Right cardiac atrium (tissue), 5 donors: Measurements from ENCODE around the gene RHBDL2. TPM values are rescaled to one million over a fixed set of nuclear protein-coding genes. Genes with fewer than 3 reads are reported as not detected.
"Not testable (repeated sequence)": the region's sequence is repeated elsewhere in the genome, so short reads cannot be mapped to it uniquely, and the experiment has no call there.

Experiments used
- ATAC-seq, 2 donors: fragments of 200-7000 bp; cut with Tn5 transposase; one replicate each; pipeline versions ENCODE4 v1.8.0 to v1.9.1; 2020; ENCODE audit warnings: moderate library complexity in 2 of 2, mild to moderate bottlenecking in 1 of 2
- DNase-seq, 3 donors: peaks; one replicate each; pipeline ENCODE4 v3.0.0-alpha.2; 2020
- H3K27ac ChIP-seq: one replicate; pipeline ENCODE4 v1.5.1; 2013; ENCODE audit warnings: mild to moderate bottlenecking, low read length, control low read depth, moderate library complexity
- H3K27me3 ChIP-seq: one replicate; pipeline ENCODE4 v1.6.1; 2013; ENCODE audit not compliant: control insufficient read depth, insufficient read depth
- H3K4me1 ChIP-seq: one replicate; pipeline ENCODE4 v1.6.1; 2013; ENCODE audit warnings: low read length; ENCODE audit not compliant: control insufficient read depth, insufficient read depth
- H3K4me3 ChIP-seq: one replicate; pipeline ENCODE4 v1.5.1; 2013; ENCODE audit warnings: low read length, control low read depth
- H3K9me3 ChIP-seq: one replicate; pipeline ENCODE4 v1.6.1; 2013; ENCODE audit warnings: low read length; ENCODE audit not compliant: control insufficient read depth
- WGBS: extraction: QIAGEN DNeasy Blood & Tissue Kit; methylation state at CpG from one replicate; pipeline ENCODE4 v1.1.7; 2013; 5-methylcytosine and 5-hydroxymethylcytosine counted together
- intact Hi-C, 4 donors: fragments of 100-400 bp; cut with DNase I; formaldehyde crosslinking; loops; one replicate each; pipeline versions ENCODE4 v1.11.0 to v1.14.0; 2022 to 2023
- long read RNA-seq, 4 donors: library from polyadenylated mRNA; unstranded; transcript quantifications; one replicate each; pipeline ENCODE4 v2.0.0, GENCODE V29; 2020 to 2021
- polyA plus RNA-seq: library from polyadenylated mRNA; stranded (reverse); fragments of 200-250 nt; gene quantifications from one replicate; pipeline ENCODE4 v1.2.3, GENCODE V29; 2013
- total RNA-seq, 4 donors: library from RNA; stranded (reverse); fragmentation: NEBNext Ultra II Directional; extraction: Animal tissue kit (Norgen Biotek cat#: 25700); gene quantifications; one replicate each; pipeline ENCODE4 v1.2.1, GENCODE V29; 2021
- donor health status: healthy with polysubstance abuse.
- donor health status: DM: no; HTN: yes; CAD: no.
- donor health status: DM: no; HTN: no; CAD: no.
- donor health status: DM: no; HTN: yes; CAD: no; lungs with severe emphysema.
- donor health status: DM: yes; HTN: yes; CAD: no.

RHBDL2 gene
- total RNA-seq (under 1 TPM in 3 of 4 donors, not detected in 1; 0.24 to 0.39 (median 0.29) TPM), polyA plus RNA-seq (0.23 TPM)
- long read RNA-seq, donor 1, partial matches to known transcripts, result 0 of 2 reads
- long read RNA-seq, donor 1, other reads (novel, unspliced or antisense), result 2 of 2 reads
- long read RNA-seq, donor 2, result 0 reads
- long read RNA-seq, donor 3, partial matches to known transcripts, result 0 of 2 reads
- long read RNA-seq, donor 3, other reads (novel, unspliced or antisense), result 0 of 2 reads
- long read RNA-seq, donor 4, result 0 reads

GRCh38 chr1:38941527-38942019, at the start of gene RHBDL2:
Gene RHBDL2, minus strand, starts transcription at chr1:38941830. Its CDS starts 22,618 bp downstream, at chr1:38919212.
- DNase-seq (peak; percentile 82 to 91 (median 89)), ATAC-seq (peak; percentile 95 to 98)
- no peaks in the 10 kb centered on the region for H3K9me3 ChIP-seq
- intact Hi-C loops, result no loop called here
- H3K4me3 ChIP-seq, result peak within 1 kb of the TSS; percentile 45
- no peak within 1 kb of the TSS for H3K27ac ChIP-seq
- 29% methylated on average over 14 of the region's 14 CpGs for WGBS
- H3K27me3 ChIP-seq, result no peaks in the 10 kb centered on the region
- no peaks in the 10 kb centered on the region for H3K4me1 ChIP-seq

GRCh38 chr1:38990738-38991637, 49.4 kb upstream of the RHBDL2 start, which contains the start of gene AKIRIN1:
Gene AKIRIN1, plus strand, starts transcription at chr1:38991276. Its CDS starts 105 bp downstream, at chr1:38991381.
- DNase-seq, result peak; percentile 98 to 100 (median 99)
- Histone ChIP-seq H3K9me3 (no peaks in the 10 kb centered on the region), H3K4me1 (peaks cover 6% of the 10 kb centered on the region), H3K27ac (peak within 1 kb of the TSS; percentile 98), H3K27me3 (no peaks in the 10 kb centered on the region), H3K4me3 (peak within 1 kb of the TSS; percentile 99)
- intact Hi-C loops, result loop anchor here in 2 of 4 donors (10.0 kb wide), 1 partner anchor 126 kb away; no protein-coding TSS in a partner anchor
- ATAC-seq, result peak; percentile 98 to 99
- under 1% methylated on average over 76 of the region's 76 CpGs for WGBS

- intact Hi-C loops, result loop anchor here in 2 of 4 donors (10.0 kb wide), 1 partner anchor 126 kb away; no protein-coding TSS in a partner anchor
Observed at GRCh38 chr1:38990386-38990737, 48.7 kb upstream of the RHBDL2 start.

GRCh38 chr1:38989979-38990378, 48.3 kb upstream of the RHBDL2 start:
- DNase-seq (no peak), ATAC-seq (no peak)
- intact Hi-C loops, result loop anchor here in 2 of 4 donors (10.0 kb wide), 1 partner anchor 125 kb away; no protein-coding TSS in a partner anchor
- H3K4me1 ChIP-seq, result peaks cover 5% of the 10 kb centered on the region
- WGBS, result 50% methylated on average over 2 of the region's 2 CpGs
- no peaks in the 10 kb centered on the region for H3K9me3 ChIP-seq
- H3K4me3 ChIP-seq, result no peak overlapping the region
- H3K27ac ChIP-seq, result no peak overlapping the region
- no peaks in the 10 kb centered on the region for H3K27me3 ChIP-seq

More at GRCh38 chr1:38990386-38990737, 48.7 kb upstream of the RHBDL2 start:
- H3K27ac ChIP-seq, result peak overlapping the region; percentile 98
- WGBS, result 29% methylated on average over 5 of the region's 5 CpGs
- peak overlapping the region; percentile 99 for H3K4me3 ChIP-seq
- H3K27me3 ChIP-seq, result no peaks in the 10 kb centered on the region
- DNase-seq (no peak), ATAC-seq (no peak)
- H3K9me3 ChIP-seq, result no peaks in the 10 kb centered on the region
- H3K4me1 ChIP-seq, result peaks cover 6% of the 10 kb centered on the region

- WGBS, result 43% methylated on average over 1 of the region's 1 CpG
- DNase-seq, ATAC-seq, H3K4me3 ChIP-seq, H3K27ac ChIP-seq, H3K9me3 ChIP-seq, intact Hi-C loops, H3K4me1 ChIP-seq, H3K27me3 ChIP-seq: not testable (repeated sequence)
Observed at GRCh38 chr1:38979380-38979779, 37.8 kb upstream of the RHBDL2 start.

GRCh38 chr1:38978245-38978542, 36.6 kb upstream of the RHBDL2 start:
- H3K4me3 ChIP-seq, H3K9me3 ChIP-seq, DNase-seq, H3K4me1 ChIP-seq, ATAC-seq, intact Hi-C loops, H3K27ac ChIP-seq, H3K27me3 ChIP-seq: not testable (repeated sequence)
- 91% methylated on average over 6 of the region's 6 CpGs for WGBS

- H3K27ac ChIP-seq, DNase-seq, H3K27me3 ChIP-seq, intact Hi-C loops, ATAC-seq, H3K9me3 ChIP-seq, H3K4me1 ChIP-seq, H3K4me3 ChIP-seq: not testable (repeated sequence)
- 89% methylated on average over 12 of the region's 12 CpGs for WGBS
Observed at GRCh38 chr1:38977399-38978244, 36.0 kb upstream of the RHBDL2 start.

- DNase-seq (no peak), ATAC-seq (peak in 1 of 2 donors; percentile 31)
- WGBS, result 73% methylated on average over 13 of the region's 13 CpGs
Observed at GRCh38 chr1:38973659-38974437, 32.2 kb upstream of the RHBDL2 start.

GRCh38 chr1:38973145-38973544, 31.5 kb upstream of the RHBDL2 start:
- 64% methylated on average over 6 of the region's 6 CpGs for WGBS
- intact Hi-C loops, DNase-seq: not testable (repeated sequence)

More at GRCh38 chr1:38973659-38974437, 32.2 kb upstream of the RHBDL2 start:
- H3K27me3 ChIP-seq, result no peaks in the 10 kb centered on the region
- H3K9me3 ChIP-seq, result no peaks in the 10 kb centered on the region
- no peak overlapping the region for H3K27ac ChIP-seq
- intact Hi-C loops, result no loop called here
- no peaks in the 10 kb centered on the region for H3K4me1 ChIP-seq
- H3K4me3 ChIP-seq, result no peak overlapping the region

GRCh38 chr1:38964140-38964548, 22.5 kb upstream of the RHBDL2 start:
- Histone ChIP-seq H3K4me1 (no peaks in the 10 kb centered on the region), H3K4me3 (no peak overlapping the region), H3K27me3 (no peaks in the 10 kb centered on the region), H3K27ac (no peak overlapping the region), H3K9me3 (no peaks in the 10 kb centered on the region)
- DNase-seq (no peak), ATAC-seq (no peak)
- 55% methylated on average over 3 of the region's 3 CpGs for WGBS
- intact Hi-C loops, result no loop called here

More at GRCh38 chr1:38973145-38973544, 31.5 kb upstream of the RHBDL2 start:
- H3K4me1 ChIP-seq, H3K27ac ChIP-seq, H3K9me3 ChIP-seq, ATAC-seq, H3K4me3 ChIP-seq, H3K27me3 ChIP-seq: not testable (repeated sequence)
